ENCODE measurements around the gene PPM1L. TPM values are rescaled to one million over a fixed set of nuclear protein-coding genes. Genes with fewer than 3 reads are reported as not detected.

The PPM1L gene
- total RNA-seq, 1 experiment from 2014 or later, result 10.6 TPM

- H3K27ac ChIP-seq (ENCODE audit: low read depth, low read length, poor library complexity, severe bottlenecking), result no peak overlapping the region
- ChIA-PET CTCF (no interaction called here), POLR2A (ENCODE audit: low non-redundant PET) (no interaction called here)
- no peak for DNase-seq (ENCODE audit: low spot score)
- H3K4me1 ChIP-seq (ENCODE audit: insufficient read depth, low read length, poor library complexity, severe bottlenecking), result no peaks in the 10 kb centered on the region
- no peaks in the 10 kb centered on the region for H3K9me3 ChIP-seq (ENCODE audit: low read depth, low read length, poor library complexity, severe bottlenecking)
- H3K27me3 ChIP-seq (replicated peaks; ENCODE audit: insufficient read depth, low read depth, low read length, poor library complexity), result no peaks in the 10 kb centered on the region
- intact Hi-C loops (cut with micrococcal nuclease; ENCODE audit: unreplicated experiment), result no loop called here
- no TSS peak for BruUV-seq (replicated peaks)
- no peak for TF ChIP-seq EZH2 (IDR thresholded peaks at IDR 0.05; ENCODE audit: borderline replicate concordance, low read depth, low read length, poor library complexity, severe bottlenecking)
- TF ChIP-seq, protein P1, sequence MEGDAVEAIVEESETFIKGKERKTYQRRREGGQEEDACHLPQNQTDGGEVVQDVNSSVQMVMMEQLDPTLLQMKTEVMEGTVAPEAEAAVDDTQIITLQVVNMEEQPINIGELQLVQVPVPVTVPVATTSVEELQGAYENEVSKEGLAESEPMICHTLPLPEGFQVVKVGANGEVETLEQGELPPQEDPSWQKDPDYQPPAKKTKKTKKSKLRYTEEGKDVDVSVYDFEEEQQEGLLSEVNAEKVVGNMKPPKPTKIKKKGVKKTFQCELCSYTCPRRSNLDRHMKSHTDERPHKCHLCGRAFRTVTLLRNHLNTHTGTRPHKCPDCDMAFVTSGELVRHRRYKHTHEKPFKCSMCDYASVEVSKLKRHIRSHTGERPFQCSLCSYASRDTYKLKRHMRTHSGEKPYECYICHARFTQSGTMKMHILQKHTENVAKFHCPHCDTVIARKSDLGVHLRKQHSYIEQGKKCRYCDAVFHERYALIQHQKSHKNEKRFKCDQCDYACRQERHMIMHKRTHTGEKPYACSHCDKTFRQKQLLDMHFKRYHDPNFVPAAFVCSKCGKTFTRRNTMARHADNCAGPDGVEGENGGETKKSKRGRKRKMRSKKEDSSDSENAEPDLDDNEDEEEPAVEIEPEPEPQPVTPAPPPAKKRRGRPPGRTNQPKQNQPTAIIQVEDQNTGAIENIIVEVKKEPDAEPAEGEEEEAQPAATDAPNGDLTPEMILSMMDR (conservative IDR thresholded peaks at IDR 0.05; ENCODE audit: low read depth, low read length), result no peak
- H3K4me3 ChIP-seq (ENCODE audit: low read depth, low read length, poor library complexity, severe bottlenecking), result no peak overlapping the region
- no peaks in the 10 kb centered on the region for H3K36me3 ChIP-seq (ENCODE audit: insufficient read depth, low read length, poor library complexity, severe bottlenecking)
These were observed 36.3 kb upstream of the PPM1L start for GRCh38 chr3:160719710-160720109.

- H3K27me3 ChIP-seq (replicated peaks; ENCODE audit: insufficient read depth, low read depth, low read length, poor library complexity), result no peaks in the 10 kb centered on the region
- no peak for DNase-seq (ENCODE audit: low spot score)
- H3K27ac ChIP-seq (ENCODE audit: low read depth, low read length, poor library complexity, severe bottlenecking), result no peak overlapping the region
- ChIA-PET POLR2A (ENCODE audit: low non-redundant PET) (no interaction called here), CTCF (no interaction called here)
- no peaks in the 10 kb centered on the region for H3K36me3 ChIP-seq (ENCODE audit: insufficient read depth, low read length, poor library complexity, severe bottlenecking)
- BruUV-seq (replicated peaks), result no TSS peak
- intact Hi-C loops (cut with micrococcal nuclease; ENCODE audit: unreplicated experiment), result no loop called here
- H3K9me3 ChIP-seq (ENCODE audit: low read depth, low read length, poor library complexity, severe bottlenecking), result no peaks in the 10 kb centered on the region
- H3K4me1 ChIP-seq (ENCODE audit: insufficient read depth, low read length, poor library complexity, severe bottlenecking), result no peaks in the 10 kb centered on the region
- H3K4me3 ChIP-seq (ENCODE audit: low read depth, low read length, poor library complexity, severe bottlenecking), result no peak overlapping the region
- no peak for TF ChIP-seq EZH2 (IDR thresholded peaks at IDR 0.05; ENCODE audit: borderline replicate concordance, low read depth, low read length, poor library complexity, severe bottlenecking)
- TF ChIP-seq, protein P1 (conservative IDR thresholded peaks at IDR 0.05; ENCODE audit: low read depth, low read length), result 0 out of 2 replicates have a peak, but pooled peaks have one; percentile 18
These were observed 35.8 kb upstream of the PPM1L start for GRCh38 chr3:160720123-160720746.

GRCh38 chr3:160722331-160722730 lies 33.7 kb upstream of the PPM1L start:
- Histone ChIP-seq H3K36me3 (ENCODE audit: insufficient read depth, low read length, poor library complexity, severe bottlenecking) (no peaks in the 10 kb centered on the region), H3K4me3 (ENCODE audit: low read depth, low read length, poor library complexity, severe bottlenecking) (no peak overlapping the region), H3K4me1 (ENCODE audit: insufficient read depth, low read length, poor library complexity, severe bottlenecking) (no peaks in the 10 kb centered on the region), H3K27me3 (replicated peaks; ENCODE audit: insufficient read depth, low read depth, low read length, poor library complexity) (no peaks in the 10 kb centered on the region), H3K9me3 (ENCODE audit: low read depth, low read length, poor library complexity, severe bottlenecking) (no peaks in the 10 kb centered on the region), H3K27ac (ENCODE audit: low read depth, low read length, poor library complexity, severe bottlenecking) (no peak overlapping the region)
- intact Hi-C loops (cut with micrococcal nuclease; ENCODE audit: unreplicated experiment), result no loop called here
- TF ChIP-seq, protein P1 (conservative IDR thresholded peaks at IDR 0.05; ENCODE audit: low read depth, low read length), result no peak
- TF ChIP-seq EZH2 (IDR thresholded peaks at IDR 0.05; ENCODE audit: borderline replicate concordance, low read depth, low read length, poor library complexity, severe bottlenecking), result no peak
- ChIA-PET POLR2A (ENCODE audit: low non-redundant PET) (no interaction called here), CTCF (no interaction called here)
- no TSS peak for BruUV-seq (replicated peaks)
- DNase-seq (ENCODE audit: low spot score), result no peak
